Keratinocyte (primary cell): ENCODE data around the gene STK32C. TPM values are rescaled to one million over a fixed set of nuclear protein-coding genes. Genes with fewer than 3 reads are reported as not detected.

Source experiments
- DNase-seq: peaks from one replicate; pipeline ENCODE4 v3.0.0-alpha.2; 2011; ENCODE audit warnings: low read depth, missing footprints, low spot score
- FAIRE-seq: peaks from 2 replicates; lab custom pipeline; 2011; peaks lifted over from hg19 to GRCh38; lab: Jason Lieb, UNC
- H2AFZ ChIP-seq: 2 replicates; pipeline ENCODE4 v1.6.0; 2012; ENCODE audit warnings: low read length, control low read depth, inconsistent platforms; ENCODE audit not compliant: control insufficient read depth
- H3K27ac ChIP-seq: 2 replicates; pipeline ENCODE4 v1.5.1; 2011; ENCODE audit warnings: low read length; ENCODE audit not compliant: control insufficient read depth, insufficient read depth
- H3K27me3 ChIP-seq: 3 replicates; pipeline ENCODE4 v1.6.0; 2011; ENCODE audit warnings: low read length; ENCODE audit not compliant: control insufficient read depth, insufficient read depth; ENCODE audit errors: extremely low read depth
- H3K36me3 ChIP-seq, 2 experiments: 2 replicates in 1 of 2; 3 replicates in 1 of 2; pipeline ENCODE4 v1.5.1; 2011; ENCODE audit warnings: low read length in 2 of 2, mild to moderate bottlenecking in 1 of 2; ENCODE audit not compliant: control insufficient read depth in 2 of 2, insufficient read depth in 2 of 2; ENCODE audit errors: extremely low read depth in 1 of 2
- H3K4me1 ChIP-seq: 3 replicates; pipeline ENCODE4 v1.5.1; 2011; ENCODE audit warnings: low read length; ENCODE audit not compliant: control insufficient read depth, insufficient read depth; ENCODE audit errors: extremely low read depth
- H3K4me2 ChIP-seq: 3 replicates; pipeline ENCODE4 v1.6.0; 2011; ENCODE audit warnings: low read depth, low read length; ENCODE audit not compliant: control insufficient read depth, insufficient read depth; ENCODE audit errors: extremely low read depth
- H3K4me3 ChIP-seq, 3 experiments: fragments of 200-600 bp in 1 of 3; sonication (generic) in 1 of 3; 2 replicates in 2 of 3; 3 replicates in 1 of 3; pipeline ENCODE4 v1.5.1; 2011 to 2016; ENCODE audit warnings: low read length in 3 of 3, mild to moderate bottlenecking in 3 of 3, control low read depth in 2 of 3, inconsistent platforms in 1 of 3, low read depth in 1 of 3, mixed read lengths in 1 of 3, mixed run types in 1 of 3, moderate library complexity in 1 of 3; ENCODE audit not compliant: control insufficient read depth in 2 of 3, insufficient read depth in 2 of 3; ENCODE audit errors: extremely low read depth in 1 of 3
- H3K79me2 ChIP-seq: 2 replicates; pipeline ENCODE4 v1.6.0; 2012; ENCODE audit warnings: low read length; ENCODE audit not compliant: control insufficient read depth, insufficient read depth
- H3K9ac ChIP-seq: 3 replicates; pipeline ENCODE4 v1.6.0; 2011; ENCODE audit warnings: low read length; ENCODE audit not compliant: control insufficient read depth, insufficient read depth; ENCODE audit errors: extremely low read depth
- H3K9me1 ChIP-seq: 3 replicates; pipeline ENCODE4 v1.6.0; 2011; ENCODE audit warnings: low read length; ENCODE audit not compliant: control insufficient read depth, insufficient read depth; ENCODE audit errors: extremely low read depth
- H3K9me3 ChIP-seq: 2 replicates; pipeline ENCODE4 v1.5.1; 2012; ENCODE audit warnings: low read depth, low read length; ENCODE audit not compliant: control insufficient read depth
- H4K20me1 ChIP-seq: 3 replicates; pipeline ENCODE4 v1.6.0; 2011; ENCODE audit warnings: low read length; ENCODE audit not compliant: control insufficient read depth, insufficient read depth; ENCODE audit errors: extremely low read depth
- CTCF ChIP-seq, 3 experiments: IDR thresholded peaks in 1 of 3; conservative IDR thresholded peaks in 1 of 3; optimal IDR thresholded peaks in 1 of 3; 2 replicates in 2 of 3; 3 replicates in 1 of 3; pipeline versions ENCODE3 to v1.5.1; 2011; ENCODE audit warnings: low read length in 3 of 3, mild to moderate bottlenecking in 3 of 3, moderate library complexity in 2 of 3, control low read depth in 1 of 3, inconsistent platforms in 1 of 3; ENCODE audit not compliant: insufficient read depth in 2 of 3; ENCODE audit errors: extremely low read depth in 1 of 3
- EZH2 ChIP-seq: IDR thresholded peaks from one replicate; pipeline ENCODE4 v1.6.1; 2012; ENCODE audit warnings: inconsistent platforms, mild to moderate bottlenecking, low read length, moderate library complexity
- dilution Hi-C: fragments of 300-500 bp; cut with MboI; formaldehyde crosslinking; loops from one replicate; pipeline ENCODE4 v1.7.0; 2020; ENCODE audit warnings: low sequenced_read_pairs; ENCODE audit not compliant: extremely low pct_ligation_motif_present
- polyA plus RNA-seq, 5 experiments: library from polyadenylated mRNA; depleted of rRNA in 3 of 5; stranded (reverse) in 3 of 5; stranded (forward) in 1 of 5; unstranded in 1 of 5; fragments of >200 nt; gene quantifications; 1 replicate in 1 of 5; 2 replicates in 3 of 5; 3 replicates in 1 of 5; pipeline versions ENCODE4 v1.2.1 to v1.2.3, GENCODE V29; 2011 to 2012; ENCODE audit warnings: missing spikeins in 2 of 5, low read depth in 1 of 5, low replicate concordance in 1 of 5

Gene STK32C
- polyA plus RNA-seq, 1 donor (not counting 4 experiments of a cell fraction or from before 2014, with no cell fraction given) = 4.1 TPM

- FAIRE-seq = no peak
- Histone ChIP-seq H3K9me3 (no peaks in the 10 kb centered on the region), H3K4me3 (no peak overlapping the region), H3K27me3 (no peaks in the 10 kb centered on the region), H3K27ac (no peak overlapping the region), H3K4me1 (no peaks in the 10 kb centered on the region), H3K79me2 (no peaks in the 10 kb centered on the region), H3K4me2 (no peak overlapping the region), H3K9me1 (no peaks in the 10 kb centered on the region), H3K36me3 (no peaks in the 10 kb centered on the region), H4K20me1 (no peaks in the 10 kb centered on the region), H2AFZ (no peak overlapping the region), H3K9ac (no peak overlapping the region)
- no peak for TF ChIP-seq CTCF (optimal IDR thresholded peaks at IDR 0.05 in 1 of 3, IDR thresholded peaks at IDR 0.05 in 1 of 3, conservative IDR thresholded peaks at IDR 0.05 in 1 of 3; ENCODE audit: extremely low read depth in 1 of 3, insufficient read depth in 2 of 3, low read length in 3 of 3)
- TF ChIP-seq EZH2 = no peak
- dilution Hi-C loops = no loop called here
- no peak for DNase-seq
These were observed 74.2 kb downstream of the STK32C start for GRCh38 chr10:132233501-132234085.

DNA sequence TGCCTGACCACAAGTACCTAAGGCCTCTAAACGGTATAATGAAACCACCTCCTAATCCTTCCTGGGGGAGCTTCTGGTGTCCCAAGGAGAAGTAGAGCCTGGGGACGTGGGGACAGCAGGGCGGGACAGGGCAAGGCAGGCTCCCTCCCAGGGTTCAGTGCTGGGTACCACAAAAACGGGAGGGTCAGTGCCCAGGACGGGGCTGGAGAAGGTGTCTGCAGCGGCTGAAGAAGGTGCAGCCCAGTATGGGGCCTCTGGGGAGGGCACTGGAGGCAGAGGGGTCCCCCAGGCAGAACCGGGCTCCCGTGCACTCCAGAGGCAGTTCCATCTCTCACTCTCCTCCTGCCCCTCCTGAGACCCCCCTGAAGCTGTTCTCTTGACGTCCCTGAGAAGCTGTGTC, 74.8 kb downstream of the STK32C start:
- H3K4me1 ChIP-seq = no peaks in the 10 kb centered on the region
- H3K36me3 ChIP-seq = no peaks in the 10 kb centered on the region
- H3K9ac ChIP-seq = no peak overlapping the region
- H2AFZ ChIP-seq = no peak overlapping the region
- H3K27ac ChIP-seq = no peak overlapping the region
- H3K9me1 ChIP-seq = no peaks in the 10 kb centered on the region
- H3K4me2 ChIP-seq = no peak overlapping the region
- no peaks in the 10 kb centered on the region for H4K20me1 ChIP-seq
- H3K79me2 ChIP-seq = no peaks in the 10 kb centered on the region
- H3K4me3 ChIP-seq = no peak overlapping the region
- dilution Hi-C loops = no loop called here
- no peaks in the 10 kb centered on the region for H3K9me3 ChIP-seq
- FAIRE-seq (no peak), DNase-seq (no peak)
- TF ChIP-seq EZH2 (no peak), CTCF (optimal IDR thresholded peaks at IDR 0.05 in 1 of 3, IDR thresholded peaks at IDR 0.05 in 1 of 3, conservative IDR thresholded peaks at IDR 0.05 in 1 of 3; ENCODE audit: extremely low read depth in 1 of 3, insufficient read depth in 2 of 3, low read length in 3 of 3) (no peak)
- no peaks in the 10 kb centered on the region for H3K27me3 ChIP-seq
